Sciatic nerve (tissue), 2 donors: ENCODE measurements around the gene DPYSL5. TPM values are rescaled to one million over a fixed set of nuclear protein-coding genes. Genes with fewer than 3 reads are reported as not detected.

Source experiments
- ATAC-seq: fragments of 200-7000 bp; cut with Tn5 transposase; one replicate; pipeline ENCODE4 v1.9.1; 2020; ENCODE audit warnings: mild to moderate bottlenecking, moderate library complexity
- DNase-seq: peaks from one replicate; pipeline ENCODE4 v3.0.0-alpha.2; 2020; ENCODE audit warnings: low spot score
- intact Hi-C: fragments of 100-400 bp; cut with DNase I; formaldehyde crosslinking; loops from one replicate; pipeline ENCODE4 v1.14.2; 2022
- total RNA-seq: library from RNA; stranded (reverse); fragmentation: NEBNext Ultra II Directional; extraction: Animal tissue kit (Norgen Biotek cat#: 25700); gene quantifications from one replicate; pipeline ENCODE4 v1.2.1, GENCODE V29; 2021
- donor health status: DM: no; HTN: no; CAD: no.
- donor health status: DM: no; HTN: no; CAD: no.

DPYSL5 gene
- total RNA-seq, 1 donor from 2014 or later, result not detected

- ATAC-seq (peak; percentile 66), DNase-seq (peak; percentile 82)
- intact Hi-C loops, result loop anchor here (5.0 kb wide), 1 partner anchor 95 kb away; the partner anchor contains the start of gene DPYSL5
These were observed 94.8 kb downstream of the DPYSL5 start for GRCh38 chr2:26942543-26943295.

GRCh38 chr2:26945991-26946750 is 98.2 kb downstream of the DPYSL5 start:
- DNase-seq, result no peak
- ATAC-seq, result no peak
- intact Hi-C loops, result no loop called here

- intact Hi-C loops, result no loop called here
- no peak for DNase-seq
- ATAC-seq, result no peak
These were observed 99.2 kb downstream of the DPYSL5 start for GRCh38 chr2:26946841-26947784.

GRCh38 chr2:26948800-26949199 is 100.9 kb downstream of the DPYSL5 start:
- intact Hi-C loops, result no loop called here
- DNase-seq (no peak), ATAC-seq (no peak)

- DNase-seq, result no peak
- ATAC-seq, result no peak
- intact Hi-C loops, result no loop called here
These were observed 102.3 kb downstream of the DPYSL5 start for GRCh38 chr2:26950246-26950645.

DNA sequence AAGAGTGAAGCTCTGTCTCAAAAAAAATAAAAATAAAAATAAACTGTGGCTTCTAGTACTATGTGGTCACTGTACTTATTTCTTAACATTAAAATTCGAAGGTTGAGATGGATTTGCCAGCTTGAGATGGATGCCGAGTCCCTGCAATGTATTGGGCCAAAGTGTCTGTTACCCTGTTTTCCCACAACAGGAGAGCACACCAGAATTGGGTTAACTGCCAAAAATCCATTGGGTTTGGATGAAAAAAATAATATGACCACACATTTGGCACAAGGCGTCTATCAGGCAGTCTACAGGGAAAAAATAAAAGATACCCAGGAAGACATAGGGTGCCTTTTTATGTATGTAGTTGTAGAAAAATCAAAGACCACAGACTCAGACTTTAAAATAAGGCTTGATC is 103.3 kb downstream of the DPYSL5 start:
- DNase-seq (no peak), ATAC-seq (no peak)

GRCh38 chr2:26952374-26952773 is 104.4 kb downstream of the DPYSL5 start:
- DNase-seq (no peak), ATAC-seq (no peak)
- intact Hi-C loops, result no loop called here

More for the DNA sequence above, 103.3 kb downstream of the DPYSL5 start:
- intact Hi-C loops, result no loop called here

DNA sequence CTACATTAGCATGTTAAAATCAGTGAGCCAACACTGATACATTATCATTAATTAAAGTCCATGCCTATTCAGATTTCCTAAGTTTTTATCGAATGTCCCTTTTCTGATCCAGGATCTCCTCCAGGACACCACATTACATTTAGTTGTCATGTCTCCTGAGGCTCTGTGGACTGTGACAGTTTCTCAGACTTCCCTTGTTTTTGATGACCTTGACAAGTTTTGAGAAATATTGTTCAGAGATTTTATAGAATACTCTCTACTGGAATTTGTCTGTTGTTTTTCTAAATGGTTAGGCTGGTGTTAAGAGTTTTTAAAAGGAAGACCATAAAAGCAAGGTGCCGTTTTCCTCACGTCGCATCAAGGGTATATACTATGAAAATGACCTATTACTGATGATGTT is 106.2 kb downstream of the DPYSL5 start:
- DNase-seq (no peak), ATAC-seq (no peak)
- intact Hi-C loops, result no loop called here

DNA sequence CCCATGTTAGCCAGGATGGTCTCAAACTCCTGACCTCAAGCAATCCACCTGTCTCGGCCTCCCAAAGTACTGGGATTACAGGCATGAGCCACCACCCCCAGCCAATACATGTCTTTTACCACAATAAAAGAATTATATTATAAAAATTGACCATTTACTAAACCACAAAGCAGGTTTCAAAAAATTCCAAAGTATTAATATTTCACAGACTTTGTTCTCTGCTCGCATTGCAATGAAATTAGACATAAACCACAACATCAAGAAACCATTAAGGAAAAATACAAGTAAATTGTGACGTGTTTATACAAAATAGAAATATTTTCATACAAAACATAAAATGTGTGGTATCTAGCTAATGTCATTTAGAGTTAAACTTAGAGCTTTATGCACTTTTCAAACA is 109.1 kb downstream of the DPYSL5 start:
- ATAC-seq (no peak), DNase-seq (no peak)
- intact Hi-C loops, result no loop called here

DNA sequence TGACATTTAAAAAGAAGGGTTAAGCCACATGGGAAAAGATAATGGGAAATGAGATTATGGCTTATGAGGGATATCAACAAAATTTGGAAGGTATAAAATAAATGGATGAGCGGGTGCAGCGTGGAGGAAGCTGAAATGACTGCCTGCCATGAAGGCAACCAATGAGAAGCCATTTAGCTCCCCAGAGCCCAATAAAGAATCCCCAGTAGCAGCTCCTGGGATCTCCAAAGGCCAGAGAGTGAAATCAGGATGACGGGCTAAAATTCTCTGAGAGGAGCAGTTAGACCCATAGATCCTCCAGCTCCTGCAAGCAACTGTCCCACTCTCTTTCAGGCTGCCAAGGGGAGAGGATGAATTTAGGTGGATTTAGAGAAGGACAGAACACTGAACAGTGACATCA is 109.6 kb downstream of the DPYSL5 start:
- intact Hi-C loops, result no loop called here
- ATAC-seq, result no peak
- no peak for DNase-seq

GRCh38 chr2:26959331-26959730 is 111.4 kb downstream of the DPYSL5 start:
- DNase-seq, result no peak
- peak; percentile 44 for ATAC-seq
- intact Hi-C loops, result no loop called here

DNA sequence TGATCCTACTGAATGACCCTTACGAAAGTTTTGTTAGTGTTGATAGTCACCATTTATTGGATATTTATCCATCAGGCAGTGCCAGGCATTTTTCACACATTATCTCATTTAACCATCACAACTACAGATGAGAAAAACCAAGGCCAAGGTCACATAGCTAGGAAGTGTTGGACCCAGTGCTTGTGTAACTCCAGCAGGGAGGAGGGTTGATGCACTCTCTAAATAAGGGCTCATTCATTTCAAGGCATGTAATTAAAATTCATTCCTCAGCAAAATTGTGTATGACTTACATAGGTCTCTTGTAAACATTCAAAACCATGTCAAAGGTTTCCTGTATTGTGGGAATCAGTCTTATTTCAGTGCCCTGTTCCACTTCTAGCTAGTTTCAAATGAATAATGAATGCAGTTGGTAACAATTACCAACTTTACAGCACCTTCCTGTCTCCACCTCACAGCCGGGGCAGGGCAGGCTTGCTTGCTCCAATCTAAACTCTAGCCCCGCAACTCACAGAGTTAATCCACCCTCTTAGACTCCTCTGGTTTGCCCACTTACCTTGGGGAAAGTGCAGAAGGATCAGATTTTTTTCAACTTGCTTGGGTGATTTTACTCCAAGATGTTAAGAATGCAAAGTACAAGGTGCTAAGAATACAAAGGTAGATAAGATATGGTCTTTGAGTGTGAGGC is 116.7 kb downstream of the DPYSL5 start:
- ATAC-seq (no peak), DNase-seq (no peak)
- intact Hi-C loops, result loop anchor here (5.0 kb wide), 1 partner anchor 53 kb away; no protein-coding TSS in a partner anchor

GRCh38 chr2:26968001-26968400 is 120.1 kb downstream of the DPYSL5 start:
- DNase-seq, result no peak
- ATAC-seq, result no peak
- intact Hi-C loops, result no loop called here

GRCh38 chr2:26969077-26969844 is 121.3 kb downstream of the DPYSL5 start:
- ATAC-seq (no peak), DNase-seq (no peak)
- intact Hi-C loops, result no loop called here

DNA sequence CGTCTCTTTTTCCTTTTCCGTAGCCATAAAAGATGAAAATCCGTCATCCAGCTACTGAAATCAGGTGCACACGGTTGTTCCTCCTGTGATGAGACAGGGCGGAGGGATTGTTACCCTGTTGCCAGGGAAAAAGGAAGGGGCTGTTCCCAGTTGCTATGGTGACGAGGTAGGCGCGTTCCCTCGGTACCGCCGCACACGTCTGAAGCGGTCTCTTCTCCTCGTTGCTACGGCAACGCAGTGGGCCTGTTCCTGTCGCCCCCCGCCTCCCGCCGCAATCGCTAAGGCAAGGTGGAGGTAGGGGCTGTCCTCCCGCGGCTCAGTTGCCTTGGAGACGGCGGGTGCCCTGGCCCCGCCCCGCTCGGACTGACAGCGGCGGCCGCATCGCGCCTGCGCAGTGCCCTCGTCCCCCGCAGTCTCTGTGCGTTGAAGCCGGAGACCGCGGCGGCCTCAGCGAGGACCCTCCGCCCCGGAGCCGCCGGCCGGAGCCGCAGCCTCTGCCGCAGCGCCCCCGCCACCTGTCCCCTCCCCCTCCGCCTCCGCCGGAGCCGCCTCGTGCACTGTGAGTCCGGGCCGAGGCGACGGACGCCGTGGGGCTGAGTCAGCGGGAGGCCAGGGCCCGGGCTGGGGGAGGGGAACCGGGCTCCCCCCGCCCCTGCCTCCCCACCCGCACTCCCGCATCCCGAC is 122.5 kb downstream of the DPYSL5 start, which contains the start of gene MAPRE3:
MAPRE3 (plus strand) TSS at position 394 of the 684 bp plus-strand sequence. CDS start 51,582 bp downstream, outside the sequence.
- DNase-seq, result peak; percentile 90
- intact Hi-C loops, result no loop called here
- peak; percentile 97 for ATAC-seq

DNA sequence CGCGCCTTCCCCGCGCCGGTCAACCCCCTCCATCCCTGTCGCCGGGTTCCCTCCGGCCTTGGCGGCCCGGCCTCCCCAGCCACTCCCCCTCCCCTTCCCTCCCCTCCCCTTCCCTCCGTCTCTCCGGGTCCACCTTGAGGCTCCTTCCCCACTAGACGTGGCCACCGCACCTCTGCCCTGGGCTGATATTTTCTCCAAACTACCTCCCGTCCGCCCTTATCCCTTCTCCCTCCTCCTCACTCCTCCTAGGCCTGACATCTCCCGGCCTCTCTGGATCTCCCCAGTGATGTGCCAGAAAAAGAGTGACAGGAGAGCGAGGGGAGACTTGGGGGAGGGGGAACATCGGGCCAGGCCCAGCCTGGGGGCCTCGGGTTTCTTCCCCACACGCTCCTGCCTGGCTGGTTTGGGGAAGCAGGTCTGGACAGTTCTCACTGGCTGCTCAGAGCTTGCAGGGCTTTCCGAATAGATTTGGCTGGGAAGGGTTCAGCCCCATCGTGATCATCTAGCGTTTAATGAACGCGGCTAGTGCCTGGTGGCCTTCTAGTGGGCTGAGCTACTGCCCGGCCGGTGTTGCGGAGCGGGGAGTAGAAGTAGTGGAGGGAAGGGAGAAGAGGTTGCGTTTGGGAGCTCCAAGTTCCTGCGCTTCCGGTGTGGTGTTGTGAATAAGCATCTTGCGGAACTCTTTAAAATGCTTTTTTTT is 123.1 kb downstream of the DPYSL5 start:
- DNase-seq (no peak), ATAC-seq (peak; percentile 37)
- intact Hi-C loops, result no loop called here
